HG03097 (cell line): ENCODE measurements around the gene SF1.

Experiments
- ATAC-seq: cut with Tn5 transposase; IDR thresholded peaks from one replicate; pipeline ENCODE4 v1.9.1; 2021; ENCODE audit not compliant: unreplicated experiment, low FRiP score

Gene SF1

GRCh38 chr11:64786308-64786707 is 8.0 kb upstream of the SF1 start:
- no peak for ATAC-seq

- no peak for ATAC-seq
Observed at GRCh38 chr11:64784813-64785581, 6.7 kb upstream of the SF1 start.

- no peak for ATAC-seq
Observed at GRCh38 chr11:64778223-64778472, 194 bp downstream of the SF1 start.

- ATAC-seq, result no peak
Observed at GRCh38 chr11:64777449-64778222, 706 bp downstream of the SF1 start.

GRCh38 chr11:64776875-64777274 is 1.5 kb downstream of the SF1 start:
- ATAC-seq, result no peak

- no peak for ATAC-seq
Observed at GRCh38 chr11:64776425-64776824, 1.9 kb downstream of the SF1 start.

- ATAC-seq, result no peak
Observed at GRCh38 chr11:64774144-64774543, 4.2 kb downstream of the SF1 start.

GRCh38 chr11:64772303-64773018 is 5.9 kb downstream of the SF1 start:
- no peak for ATAC-seq

GRCh38 chr11:64771861-64772260 is 6.5 kb downstream of the SF1 start:
- no peak for ATAC-seq

GRCh38 chr11:64770120-64770519 is 8.2 kb downstream of the SF1 start:
- no peak for ATAC-seq

GRCh38 chr11:64769283-64769682 is 9.1 kb downstream of the SF1 start:
- ATAC-seq, result no peak

GRCh38 chr11:64768300-64768694 is 10.0 kb downstream of the SF1 start:
- ATAC-seq, result no peak

GRCh38 chr11:64767344-64768299 is 10.7 kb downstream of the SF1 start:
- no peak for ATAC-seq

- no peak for ATAC-seq
Observed at GRCh38 chr11:64766881-64767280, 11.5 kb downstream of the SF1 start.

- no peak for ATAC-seq
Observed at GRCh38 chr11:64765851-64766665, 12.3 kb downstream of the SF1 start.

GRCh38 chr11:64765291-64765850 is 13.0 kb downstream of the SF1 start:
- no peak for ATAC-seq

- no peak for ATAC-seq
Observed at GRCh38 chr11:64764753-64765152, 13.6 kb downstream of the SF1 start.

GRCh38 chr11:64764040-64764611 is 14.2 kb downstream of the SF1 start:
- no peak for ATAC-seq

- no peak for ATAC-seq
Observed at GRCh38 chr11:64763526-64764039, 14.8 kb downstream of the SF1 start.
